ENCODE measurements around the gene KLHL36.

- TF ChIP-seq GABPA (IDR thresholded peaks at IDR 0.05; ENCODE audit: low read depth) (no peak), SMC3 (IDR thresholded peaks at IDR 0.05; ENCODE audit: low read depth, low read length) (no peak), EP300 (IDR thresholded peaks at IDR 0.05; ENCODE audit: borderline replicate concordance in 1 of 2, low read depth in 1 of 2, low read length in 1 of 2) (no peak), TCF12 (IDR thresholded peaks at IDR 0.05) (no peak)
- TF ChIP-seq, protein P1, sequence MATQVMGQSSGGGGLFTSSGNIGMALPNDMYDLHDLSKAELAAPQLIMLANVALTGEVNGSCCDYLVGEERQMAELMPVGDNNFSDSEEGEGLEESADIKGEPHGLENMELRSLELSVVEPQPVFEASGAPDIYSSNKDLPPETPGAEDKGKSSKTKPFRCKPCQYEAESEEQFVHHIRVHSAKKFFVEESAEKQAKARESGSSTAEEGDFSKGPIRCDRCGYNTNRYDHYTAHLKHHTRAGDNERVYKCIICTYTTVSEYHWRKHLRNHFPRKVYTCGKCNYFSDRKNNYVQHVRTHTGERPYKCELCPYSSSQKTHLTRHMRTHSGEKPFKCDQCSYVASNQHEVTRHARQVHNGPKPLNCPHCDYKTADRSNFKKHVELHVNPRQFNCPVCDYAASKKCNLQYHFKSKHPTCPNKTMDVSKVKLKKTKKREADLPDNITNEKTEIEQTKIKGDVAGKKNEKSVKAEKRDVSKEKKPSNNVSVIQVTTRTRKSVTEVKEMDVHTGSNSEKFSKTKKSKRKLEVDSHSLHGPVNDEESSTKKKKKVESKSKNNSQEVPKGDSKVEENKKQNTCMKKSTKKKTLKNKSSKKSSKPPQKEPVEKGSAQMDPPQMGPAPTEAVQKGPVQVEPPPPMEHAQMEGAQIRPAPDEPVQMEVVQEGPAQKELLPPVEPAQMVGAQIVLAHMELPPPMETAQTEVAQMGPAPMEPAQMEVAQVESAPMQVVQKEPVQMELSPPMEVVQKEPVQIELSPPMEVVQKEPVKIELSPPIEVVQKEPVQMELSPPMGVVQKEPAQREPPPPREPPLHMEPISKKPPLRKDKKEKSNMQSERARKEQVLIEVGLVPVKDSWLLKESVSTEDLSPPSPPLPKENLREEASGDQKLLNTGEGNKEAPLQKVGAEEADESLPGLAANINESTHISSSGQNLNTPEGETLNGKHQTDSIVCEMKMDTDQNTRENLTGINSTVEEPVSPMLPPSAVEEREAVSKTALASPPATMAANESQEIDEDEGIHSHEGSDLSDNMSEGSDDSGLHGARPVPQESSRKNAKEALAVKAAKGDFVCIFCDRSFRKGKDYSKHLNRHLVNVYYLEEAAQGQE (IDR thresholded peaks at IDR 0.05; ENCODE audit: low read depth, low read length), result no peak
Measured at GRCh38 chr16:84692451-84693214, 44.3 kb downstream of the KLHL36 start.

Measured in SK-N-SH (cell line).